Hippocampal formation (tissue), 2 donors: Measurements from ENCODE around the gene ADIPOQ.
"Not testable (repeated sequence)": the region's sequence is repeated elsewhere in the genome, so short reads cannot be mapped to it uniquely, and the experiment has no call there.

Experiments used
- DNase-seq, 2 donors: peaks; one replicate each; lab custom pipeline; 2025; lab: John Stamatoyannopoulos, UW

The ADIPOQ gene

GRCh38 chr3:186870421-186871201 is 28.1 kb downstream of the ADIPOQ start:
- no peak for DNase-seq

- DNase-seq = no peak
Observed at GRCh38 chr3:186871403-186871924, 29.0 kb downstream of the ADIPOQ start.

GRCh38 chr3:186873796-186874195 is 31.3 kb downstream of the ADIPOQ start:
- DNase-seq = not testable (repeated sequence)

GRCh38 chr3:186874216-186874615 is 31.7 kb downstream of the ADIPOQ start:
- DNase-seq = not testable (repeated sequence)

- not testable (repeated sequence) for DNase-seq
Observed at GRCh38 chr3:186874841-186875240, 32.3 kb downstream of the ADIPOQ start.

- DNase-seq = no peak
Observed at GRCh38 chr3:186875708-186876107, 33.2 kb downstream of the ADIPOQ start.

GRCh38 chr3:186879781-186880180 is 37.3 kb downstream of the ADIPOQ start:
- DNase-seq = no peak

GRCh38 chr3:186880406-186880805 is 37.9 kb downstream of the ADIPOQ start:
- no peak for DNase-seq

GRCh38 chr3:186882150-186882524 is 39.6 kb downstream of the ADIPOQ start:
- no peak for DNase-seq

GRCh38 chr3:186882881-186883685 is 40.6 kb downstream of the ADIPOQ start:
- no peak for DNase-seq

GRCh38 chr3:186883686-186884058 is 41.2 kb downstream of the ADIPOQ start:
- no peak for DNase-seq

GRCh38 chr3:186884868-186885267 is 42.4 kb downstream of the ADIPOQ start:
- not testable (repeated sequence) for DNase-seq

- no peak for DNase-seq
Observed at GRCh38 chr3:186886202-186886981, 43.9 kb downstream of the ADIPOQ start.

- not testable (repeated sequence) for DNase-seq
Observed at GRCh38 chr3:186887507-186887938, 45.0 kb downstream of the ADIPOQ start.

- DNase-seq = no peak
Observed at GRCh38 chr3:186888569-186888968, 46.1 kb downstream of the ADIPOQ start.

- not testable (repeated sequence) for DNase-seq
Observed at GRCh38 chr3:186889698-186890097, 47.2 kb downstream of the ADIPOQ start.

- no peak for DNase-seq
Observed at GRCh38 chr3:186890911-186891310, 48.4 kb downstream of the ADIPOQ start.

GRCh38 chr3:186893071-186893470 is 50.6 kb downstream of the ADIPOQ start:
- not testable (repeated sequence) for DNase-seq

GRCh38 chr3:186895406-186895805 is 52.9 kb downstream of the ADIPOQ start:
- DNase-seq = no peak

- no peak for DNase-seq
Observed at GRCh38 chr3:186896006-186896405, 53.5 kb downstream of the ADIPOQ start.

- DNase-seq = no peak
Observed at GRCh38 chr3:186896875-186897274, 54.4 kb downstream of the ADIPOQ start.

GRCh38 chr3:186901135-186901734 is 58.7 kb downstream of the ADIPOQ start:
- DNase-seq = no peak
